PC-9 (cell line): ENCODE measurements around the gene SCAMP1.

ENCODE experiments used
- EZH2 ChIP-seq: fragments of 200-600 bp; sonication (generic); IDR thresholded peaks from 2 replicates; pipeline ENCODE4 v1.8.0; 2017; ENCODE audit warnings: antibody characterized with exemption, low read depth
- TF ChIP-seq, protein P1 (sequence below): fragments of 200-600 bp; sonication (generic); conservative IDR thresholded peaks from 2 replicates; pipeline ENCODE4 v1.6.1; 2017; ENCODE audit warnings: mixed run types, antibody characterized with exemption, mild to moderate bottlenecking, moderate library complexity

DNA sequence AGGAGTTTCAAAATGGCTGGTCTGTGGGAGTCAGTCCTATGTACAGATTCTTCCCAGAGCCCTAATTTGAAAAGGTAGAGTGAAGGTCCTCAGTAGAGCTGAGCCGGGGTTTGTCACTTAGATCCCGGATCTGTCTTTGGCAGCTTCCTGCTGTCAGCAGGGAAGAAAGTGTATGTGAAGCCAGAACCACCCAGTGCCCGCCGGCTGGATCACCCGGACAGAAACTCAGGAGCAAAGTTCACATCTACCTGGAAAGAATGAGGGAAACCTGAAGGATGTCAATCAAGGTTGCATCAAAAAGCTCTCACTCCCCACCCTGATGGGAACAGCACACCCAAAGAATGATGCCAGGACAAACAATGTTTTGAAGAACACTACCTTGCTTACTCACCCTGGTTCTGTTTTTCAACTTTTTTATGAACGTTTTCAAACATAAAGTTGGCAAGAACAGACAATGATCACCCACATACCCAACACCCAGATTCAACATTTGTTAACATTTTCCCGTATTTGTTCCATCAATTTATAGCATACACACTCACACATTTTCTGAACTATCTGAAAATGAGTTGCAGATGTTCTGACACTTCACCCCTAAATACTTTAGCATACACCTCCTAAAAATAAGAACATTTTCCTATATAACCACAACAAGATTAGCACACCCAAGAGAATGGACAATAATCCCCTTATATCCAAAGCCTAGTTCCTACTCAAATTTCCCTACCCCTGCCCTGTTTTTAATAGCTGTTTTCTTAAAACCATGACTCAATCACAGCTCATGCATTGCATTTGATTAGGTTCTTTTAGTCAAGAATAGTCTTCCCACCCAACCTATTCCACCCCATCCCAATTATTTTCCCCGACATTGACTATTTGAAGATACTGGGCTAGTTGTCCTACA lies 154.3 kb downstream of the SCAMP1 start:
- TF ChIP-seq, protein P1, sequence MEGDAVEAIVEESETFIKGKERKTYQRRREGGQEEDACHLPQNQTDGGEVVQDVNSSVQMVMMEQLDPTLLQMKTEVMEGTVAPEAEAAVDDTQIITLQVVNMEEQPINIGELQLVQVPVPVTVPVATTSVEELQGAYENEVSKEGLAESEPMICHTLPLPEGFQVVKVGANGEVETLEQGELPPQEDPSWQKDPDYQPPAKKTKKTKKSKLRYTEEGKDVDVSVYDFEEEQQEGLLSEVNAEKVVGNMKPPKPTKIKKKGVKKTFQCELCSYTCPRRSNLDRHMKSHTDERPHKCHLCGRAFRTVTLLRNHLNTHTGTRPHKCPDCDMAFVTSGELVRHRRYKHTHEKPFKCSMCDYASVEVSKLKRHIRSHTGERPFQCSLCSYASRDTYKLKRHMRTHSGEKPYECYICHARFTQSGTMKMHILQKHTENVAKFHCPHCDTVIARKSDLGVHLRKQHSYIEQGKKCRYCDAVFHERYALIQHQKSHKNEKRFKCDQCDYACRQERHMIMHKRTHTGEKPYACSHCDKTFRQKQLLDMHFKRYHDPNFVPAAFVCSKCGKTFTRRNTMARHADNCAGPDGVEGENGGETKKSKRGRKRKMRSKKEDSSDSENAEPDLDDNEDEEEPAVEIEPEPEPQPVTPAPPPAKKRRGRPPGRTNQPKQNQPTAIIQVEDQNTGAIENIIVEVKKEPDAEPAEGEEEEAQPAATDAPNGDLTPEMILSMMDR, result no peak
- TF ChIP-seq EZH2, result no peak
